Activated naive CD8-positive, alpha-beta T cell treated with anti-CD3 and anti-CD28 coated beads, Interleukin-2, amount 50 U/mL, for 16 hours (primary cell): ENCODE results near the gene NOVA1.
"Not testable (repeated sequence)": the region's sequence is repeated elsewhere in the genome, so short reads cannot be mapped to it uniquely, and the experiment has no call there.

ENCODE experiments used
- DNase-seq: peaks from one replicate; pipeline ENCODE4 v3.0.0-alpha.2; 2020; ENCODE audit warnings: low read depth, low spot score

Gene NOVA1, protein sequence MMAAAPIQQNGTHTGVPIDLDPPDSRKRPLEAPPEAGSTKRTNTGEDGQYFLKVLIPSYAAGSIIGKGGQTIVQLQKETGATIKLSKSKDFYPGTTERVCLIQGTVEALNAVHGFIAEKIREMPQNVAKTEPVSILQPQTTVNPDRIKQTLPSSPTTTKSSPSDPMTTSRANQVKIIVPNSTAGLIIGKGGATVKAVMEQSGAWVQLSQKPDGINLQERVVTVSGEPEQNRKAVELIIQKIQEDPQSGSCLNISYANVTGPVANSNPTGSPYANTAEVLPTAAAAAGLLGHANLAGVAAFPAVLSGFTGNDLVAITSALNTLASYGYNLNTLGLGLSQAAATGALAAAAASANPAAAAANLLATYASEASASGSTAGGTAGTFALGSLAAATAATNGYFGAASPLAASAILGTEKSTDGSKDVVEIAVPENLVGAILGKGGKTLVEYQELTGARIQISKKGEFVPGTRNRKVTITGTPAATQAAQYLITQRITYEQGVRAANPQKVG

DNA sequence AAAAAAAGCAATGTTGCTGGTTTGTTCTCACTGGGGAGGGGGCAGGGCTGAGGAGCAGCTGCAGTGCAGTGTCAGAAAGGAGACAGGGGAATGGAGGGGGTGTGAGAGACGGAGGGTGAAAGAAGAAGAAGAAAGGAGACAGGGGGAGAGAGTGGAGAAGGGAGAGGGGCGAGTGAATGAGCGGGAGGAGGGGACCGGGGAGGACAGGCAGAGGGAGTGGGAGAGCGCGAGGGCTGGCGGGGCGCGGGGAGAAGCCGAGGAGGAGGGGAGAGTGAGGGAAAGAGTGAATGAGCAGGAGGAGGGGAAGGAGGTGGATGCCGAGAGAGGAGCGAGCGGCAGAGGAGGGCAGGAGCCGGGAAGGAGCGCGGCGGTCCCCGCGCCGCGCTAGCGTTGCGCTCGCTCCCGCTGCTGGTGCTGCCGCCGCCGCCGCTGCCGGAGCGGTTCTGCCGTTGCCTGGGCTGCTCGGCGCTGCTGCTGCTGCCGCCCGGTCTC, at the start of gene NOVA1:
Gene NOVA1 (minus strand): TSS at position 445 of the 492 bp plus-strand sequence. CDS start 597 bp downstream, outside the sequence.
- no peak for DNase-seq

DNA sequence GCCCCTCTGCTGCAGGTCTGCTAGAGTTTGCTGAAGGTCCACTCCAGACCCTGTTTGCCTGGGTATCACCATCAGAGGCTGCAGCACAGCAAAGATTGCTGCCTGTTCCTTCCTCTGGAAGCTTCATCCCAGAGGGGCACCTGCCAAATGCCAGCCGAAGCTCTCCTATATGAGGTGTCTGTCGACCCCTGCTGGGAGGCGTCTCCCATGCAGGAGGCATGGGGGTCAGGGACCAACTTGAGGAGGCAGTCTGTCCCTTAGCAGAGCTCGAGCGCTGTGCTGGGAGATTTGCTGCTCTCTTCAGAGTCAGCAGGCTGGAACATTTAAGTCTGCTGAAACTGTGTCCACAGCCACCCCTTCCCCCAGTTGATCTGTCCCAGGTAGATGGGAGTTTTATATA, 47.2 kb upstream of the NOVA1 start:
- DNase-seq, result not testable (repeated sequence)

DNA sequence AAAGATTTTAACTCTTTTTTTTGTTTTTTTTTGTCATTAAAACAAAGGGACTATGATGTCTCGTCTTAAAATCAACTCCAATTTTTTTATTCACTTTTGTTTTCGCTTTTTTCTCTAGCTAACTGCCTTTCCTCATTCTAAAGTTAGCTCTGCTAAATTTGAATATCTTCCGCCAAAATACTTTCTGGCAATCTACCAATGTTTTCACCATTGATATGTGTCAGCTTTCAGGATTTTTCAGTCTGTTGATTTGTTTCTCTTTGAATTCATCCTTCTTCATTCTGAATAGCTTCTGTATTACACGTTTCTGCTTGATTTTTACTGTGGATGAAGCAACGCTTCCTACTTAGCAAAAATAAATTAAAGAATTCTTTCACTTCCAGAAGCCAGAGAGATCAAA, 38.7 kb upstream of the NOVA1 start:
- DNase-seq, result no peak

DNA sequence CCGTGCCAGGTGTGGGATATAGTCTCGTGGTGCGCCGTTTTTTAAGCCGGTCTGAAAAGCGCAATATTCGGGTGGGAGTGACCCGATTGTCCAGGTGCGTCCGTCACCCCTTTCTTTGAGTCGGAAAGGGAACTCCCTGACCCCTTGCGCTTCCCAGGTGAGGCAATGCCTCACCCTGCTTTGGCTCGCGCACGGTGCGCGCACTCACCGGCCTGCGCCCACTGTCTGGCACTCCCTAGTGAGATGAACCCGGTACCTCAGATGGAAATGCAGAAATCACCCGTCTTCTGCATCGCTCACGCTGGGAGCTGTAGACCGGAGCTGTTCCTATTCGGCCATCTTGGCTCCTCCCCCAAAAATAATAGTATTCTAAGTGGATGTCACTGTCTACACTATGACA, 37.1 kb upstream of the NOVA1 start:
- DNase-seq, result not testable (repeated sequence)

DNA sequence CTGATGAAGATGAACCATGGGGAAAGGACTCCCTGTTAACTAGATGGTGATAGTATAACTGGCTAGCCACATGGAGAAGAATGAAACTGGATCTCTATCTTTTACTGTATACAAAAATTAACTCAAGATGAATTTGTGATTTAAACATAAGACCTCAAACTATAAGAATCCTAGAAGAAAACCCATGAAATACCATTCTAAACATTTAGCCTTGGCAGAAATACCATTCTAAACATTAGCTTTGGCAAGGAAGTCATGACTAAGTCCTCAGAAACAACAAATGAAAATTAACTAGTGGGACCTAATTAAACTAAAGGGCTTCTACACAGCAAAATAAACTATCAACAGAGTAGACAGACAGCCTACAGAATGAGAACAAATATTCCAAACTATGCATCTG, 28.4 kb upstream of the NOVA1 start:
- DNase-seq, result no peak

DNA sequence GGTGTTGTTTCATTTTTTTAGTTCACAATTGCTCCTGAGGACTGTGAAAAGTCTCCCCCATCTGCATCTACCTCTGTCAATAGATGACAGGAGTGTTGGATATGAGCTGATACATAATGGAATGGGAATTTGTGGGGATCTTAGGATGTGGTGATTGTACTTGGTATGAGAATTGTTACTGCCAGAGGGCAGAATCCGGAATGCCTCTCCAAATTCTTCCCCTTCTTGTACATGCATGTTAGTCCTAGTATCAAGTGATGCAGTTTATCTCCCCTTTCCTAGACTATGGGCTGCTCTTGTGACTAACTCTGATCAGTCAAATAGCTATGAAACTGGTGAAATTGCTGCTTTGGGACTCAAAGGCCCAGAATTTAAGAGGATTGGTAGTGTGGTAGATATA, 24.8 kb upstream of the NOVA1 start:
- DNase-seq, result no peak

DNA sequence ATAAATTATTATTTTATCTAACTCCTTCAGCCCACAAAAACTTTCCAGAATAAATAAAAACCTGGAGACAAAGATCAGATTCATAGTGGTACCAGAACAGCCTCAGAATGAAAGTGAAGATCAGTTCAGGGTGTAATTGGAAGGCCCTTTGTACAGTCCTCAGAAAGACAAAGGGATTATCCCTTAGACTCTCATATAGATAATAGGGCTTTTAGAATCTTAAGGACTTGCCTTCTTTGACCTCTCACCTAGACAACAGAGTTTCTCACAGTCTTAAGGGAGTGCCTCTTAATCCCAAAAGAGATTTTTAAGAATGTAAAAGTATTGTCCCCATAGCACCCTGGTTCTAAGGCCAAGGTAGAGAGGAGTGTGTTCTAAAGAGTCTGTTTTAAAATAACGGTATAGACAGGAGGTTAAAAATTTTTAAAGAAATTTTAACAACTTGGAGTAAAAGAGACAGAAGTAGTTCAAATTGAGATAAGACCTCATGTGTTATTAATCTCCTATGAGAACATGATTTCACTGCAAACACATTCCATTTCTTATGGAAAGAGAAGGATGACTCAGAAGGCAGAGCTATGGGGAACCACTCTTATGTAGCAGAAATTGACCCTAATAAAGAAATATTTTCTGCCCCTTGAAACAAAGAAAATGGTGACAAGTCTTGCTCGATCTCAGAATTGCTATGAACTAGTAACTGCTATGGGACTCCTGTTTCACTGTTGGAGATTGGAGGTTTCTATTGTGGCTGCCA, 24.2 kb upstream of the NOVA1 start:
- no peak for DNase-seq

DNA sequence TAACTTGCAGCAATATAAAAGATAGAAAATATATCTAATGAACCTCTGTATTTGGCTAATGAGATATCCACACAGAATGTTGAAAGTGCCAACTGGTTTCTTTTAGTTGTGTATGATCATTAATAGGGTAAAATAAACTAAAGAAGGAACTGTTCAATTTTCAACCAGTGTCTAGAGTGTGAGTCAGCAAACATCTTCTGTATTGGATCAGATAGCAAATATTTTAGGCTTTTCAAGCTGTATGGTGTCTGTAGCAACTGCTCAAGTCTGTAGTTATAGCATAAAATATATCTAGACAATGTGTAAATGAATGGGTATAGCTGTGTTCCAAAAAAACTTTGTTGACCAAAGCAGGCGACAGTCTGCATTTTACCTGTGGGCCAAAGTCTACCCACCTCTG, 23.5 kb upstream of the NOVA1 start:
- no peak for DNase-seq

DNA sequence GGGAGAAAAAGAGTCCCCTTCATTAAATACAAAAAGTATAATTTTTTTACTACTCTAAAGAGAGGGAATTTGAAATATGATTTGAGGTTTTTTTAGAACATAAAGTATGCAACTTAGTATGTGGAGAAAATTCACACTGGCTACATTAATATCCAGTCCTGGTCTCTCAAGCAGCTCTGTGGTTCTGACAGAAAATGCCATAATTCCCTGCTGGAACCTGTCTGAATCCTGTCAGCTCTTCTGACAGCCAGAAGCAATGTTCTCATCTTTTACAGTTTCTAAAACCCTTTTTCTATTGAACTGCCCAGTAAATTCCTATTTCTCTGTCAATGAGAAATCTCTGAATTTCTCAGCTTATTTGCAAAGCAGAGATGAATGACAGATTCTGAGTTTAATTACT, 13.4 kb upstream of the NOVA1 start:
- no peak for DNase-seq

DNA sequence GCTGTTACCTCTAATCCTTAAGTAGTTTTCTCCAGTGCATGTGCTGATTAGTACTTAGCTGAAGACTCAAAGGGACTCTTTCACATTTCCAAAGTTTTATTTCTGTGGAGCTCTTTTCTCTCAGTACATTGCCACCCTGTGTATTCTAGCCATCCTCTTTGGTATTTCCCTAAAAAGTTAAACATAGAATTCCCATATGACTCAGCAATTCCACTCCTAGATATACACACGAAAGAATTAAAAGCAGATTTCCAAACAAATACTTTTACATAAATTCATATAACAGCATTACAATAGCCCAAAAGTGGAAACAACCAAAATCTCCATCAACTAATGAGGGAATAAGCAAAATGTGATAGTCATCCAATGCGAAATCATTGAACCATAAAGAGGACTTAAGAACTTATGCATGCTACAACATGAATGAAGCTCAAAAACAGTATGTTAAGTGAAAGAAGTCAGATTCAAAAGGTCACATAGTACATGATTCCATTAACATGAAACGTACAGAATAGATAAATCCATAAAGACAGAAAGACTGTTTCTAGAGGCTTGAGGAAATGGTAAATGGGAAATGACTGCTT, 9.0 kb upstream of the NOVA1 start:
- no peak for DNase-seq

DNA sequence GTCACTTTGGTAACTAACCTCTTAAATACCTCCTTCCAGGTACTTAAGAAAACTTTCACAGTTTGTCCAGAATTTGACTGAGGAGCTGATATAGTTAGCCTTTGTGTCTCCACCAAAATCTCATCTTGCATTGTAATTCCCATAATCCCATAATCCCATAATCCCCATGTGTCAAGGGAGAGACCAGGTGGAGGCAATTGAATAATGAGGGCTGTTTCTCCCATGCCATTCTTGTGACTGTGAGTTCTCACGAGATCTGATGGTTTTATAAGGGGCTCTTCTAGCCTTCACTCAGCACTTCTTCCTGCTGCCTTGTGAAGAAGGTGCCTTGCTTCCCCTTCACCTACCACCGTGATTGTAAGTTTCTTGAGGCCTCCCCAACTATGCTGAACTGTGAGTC, 7.8 kb upstream of the NOVA1 start:
- no peak for DNase-seq

DNA sequence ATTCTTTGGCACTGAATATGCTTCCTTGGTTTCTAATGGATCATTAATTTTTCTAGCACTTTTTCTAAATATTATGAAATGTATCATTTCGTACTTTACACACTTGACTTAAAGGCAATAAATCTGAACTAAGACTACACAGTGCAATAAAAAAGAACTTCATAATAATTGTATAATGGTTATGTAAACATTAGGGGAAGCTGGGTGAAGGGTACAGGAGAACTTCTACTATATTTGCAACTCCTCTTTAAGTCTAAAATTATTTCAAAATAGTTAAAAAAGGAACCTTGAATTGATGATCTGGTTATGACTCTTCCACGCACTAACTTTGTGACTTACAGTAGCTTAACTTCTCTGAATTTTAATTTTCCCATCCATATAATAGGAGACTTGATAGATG, 5.1 kb upstream of the NOVA1 start:
- no peak for DNase-seq

DNA sequence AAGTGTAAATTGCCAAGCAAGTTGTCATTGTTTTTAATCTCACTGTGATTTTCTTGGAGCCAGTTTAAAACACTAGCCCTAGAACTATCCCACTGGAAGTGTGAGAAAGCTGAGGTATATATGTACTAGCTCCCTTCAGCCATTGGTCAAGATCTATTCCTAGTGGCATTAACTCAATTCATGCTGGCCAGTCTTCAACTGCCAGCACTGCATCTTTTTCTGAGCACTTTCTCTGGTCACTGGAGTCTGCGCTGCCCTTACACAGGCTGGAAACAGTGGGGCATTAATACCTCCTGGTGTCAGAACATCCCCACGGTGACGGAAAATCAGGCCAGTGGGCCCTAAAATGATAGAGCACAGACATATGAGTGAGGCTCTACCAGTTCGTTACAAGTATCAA, 4.0 kb upstream of the NOVA1 start:
- no peak for DNase-seq

DNA sequence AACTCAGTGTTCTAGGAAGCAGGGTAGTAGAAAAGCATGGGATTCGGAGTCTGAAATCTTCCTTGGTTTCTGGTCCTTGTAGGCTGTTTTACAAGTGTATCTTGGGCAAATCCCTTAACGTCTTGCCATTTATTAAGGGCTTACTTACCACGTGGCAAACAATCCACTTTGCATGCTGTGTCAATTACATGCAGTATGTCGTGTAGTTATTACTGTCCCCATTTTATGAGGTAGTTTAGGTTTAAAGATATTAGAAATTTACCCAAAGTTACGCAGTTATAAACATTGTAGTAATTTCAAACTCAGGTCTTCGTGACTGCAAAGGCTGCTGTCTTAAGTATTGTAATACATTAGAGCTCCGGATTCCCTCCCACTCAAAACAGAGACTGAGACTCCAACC, 1.5 kb upstream of the NOVA1 start:
- DNase-seq, result no peak

DNA sequence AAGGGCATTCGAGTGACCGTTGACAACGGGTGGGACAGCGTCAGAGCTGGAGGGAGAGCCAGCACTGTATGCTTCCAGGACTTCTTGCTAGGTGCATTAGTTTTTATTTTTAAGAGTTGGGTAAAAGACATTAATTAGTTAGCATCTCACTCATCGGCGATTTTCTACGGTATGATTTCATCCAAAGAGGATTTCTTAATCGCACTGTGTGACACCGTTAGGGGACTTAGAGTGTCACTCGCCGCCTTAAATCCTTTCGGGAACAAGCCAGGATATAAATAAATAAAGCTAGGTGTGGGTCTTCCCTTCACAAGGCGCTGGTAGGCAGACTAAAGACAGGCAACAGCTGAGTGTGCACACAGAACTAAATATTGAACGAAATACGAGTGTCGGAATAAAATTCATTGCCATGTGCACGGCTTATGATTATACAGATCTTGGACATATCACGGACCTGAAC, 869 bp upstream of the NOVA1 start:
- DNase-seq, result no peak

DNA sequence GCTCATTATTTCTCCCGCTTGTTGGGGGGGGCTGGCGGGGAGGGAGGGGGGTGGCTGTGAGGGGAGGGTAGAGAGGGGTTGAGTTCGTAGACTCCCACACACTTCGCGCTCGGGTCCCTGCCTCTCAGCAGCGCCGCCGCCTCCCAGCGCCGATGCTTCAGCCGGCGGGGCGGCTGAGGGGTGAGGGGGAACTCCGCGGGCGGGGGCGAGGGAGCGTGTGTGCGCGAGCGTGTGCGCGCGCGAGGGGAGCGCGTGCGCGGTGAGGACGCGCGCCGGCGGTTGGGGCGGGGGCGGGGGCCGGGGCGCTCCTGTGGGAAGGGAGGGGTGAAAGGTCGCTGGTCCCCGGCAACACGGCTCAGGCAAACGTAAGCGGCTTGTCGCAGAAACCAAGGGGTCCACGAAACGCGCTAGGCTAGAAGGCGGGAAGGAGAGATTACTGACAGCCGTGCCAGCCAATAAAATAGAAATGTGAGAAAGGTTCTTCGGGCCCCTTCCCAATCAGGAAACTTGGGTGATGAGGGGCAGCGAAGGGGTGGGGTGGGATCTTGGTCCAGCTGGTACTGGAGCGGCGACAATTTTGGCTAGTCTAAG, 343 bp upstream of the NOVA1 start:
- DNase-seq, result no peak

DNA sequence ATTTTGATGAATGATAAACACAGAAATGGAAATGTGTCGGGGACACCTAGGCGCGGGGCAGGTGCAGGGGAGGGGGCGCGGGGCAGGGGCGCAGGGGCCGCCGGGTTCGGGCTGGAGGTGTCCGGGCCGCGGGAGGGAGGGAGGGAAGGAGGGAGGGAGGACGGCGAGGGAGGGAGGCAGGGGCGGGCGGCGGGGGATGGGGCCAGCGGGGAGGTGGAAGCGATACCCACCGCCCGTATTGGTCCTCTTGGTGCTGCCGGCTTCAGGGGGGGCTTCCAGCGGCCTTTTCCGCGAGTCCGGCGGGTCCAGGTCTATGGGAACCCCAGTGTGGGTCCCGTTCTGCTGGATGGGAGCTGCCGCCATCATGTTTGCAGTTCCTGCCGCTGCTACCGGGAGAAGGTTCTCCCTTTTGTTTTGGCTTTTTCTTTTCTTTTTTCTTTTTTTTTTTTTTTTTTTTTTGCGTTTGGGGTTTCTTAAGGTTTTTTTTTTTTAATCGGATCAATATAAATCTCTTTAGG, 703 bp downstream of the NOVA1 start:
- no peak for DNase-seq

DNA sequence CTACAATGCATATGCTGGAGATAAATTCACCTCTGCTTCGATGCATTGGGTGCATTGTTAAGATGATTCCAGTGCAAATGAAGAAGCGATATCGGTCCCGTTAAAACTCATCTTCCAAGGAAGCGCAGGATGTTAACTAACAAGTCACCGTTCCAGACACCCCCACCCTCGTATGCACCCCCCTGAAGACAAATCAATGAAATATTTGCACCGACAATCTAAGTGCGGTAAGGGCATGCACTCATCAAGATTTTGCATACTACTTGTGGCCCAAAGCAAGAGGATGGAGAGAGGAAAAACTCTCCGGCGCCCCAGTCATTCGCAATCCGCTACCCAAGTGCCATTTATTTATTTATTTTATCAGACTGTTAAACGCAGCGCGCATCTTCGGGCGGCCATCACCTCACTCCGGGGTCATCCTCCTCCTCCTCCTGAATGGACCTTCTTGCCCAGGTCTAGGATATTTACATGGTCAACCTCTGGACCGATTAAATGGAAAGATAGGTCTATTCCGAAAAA, 1.2 kb downstream of the NOVA1 start:
- DNase-seq, result no peak

DNA sequence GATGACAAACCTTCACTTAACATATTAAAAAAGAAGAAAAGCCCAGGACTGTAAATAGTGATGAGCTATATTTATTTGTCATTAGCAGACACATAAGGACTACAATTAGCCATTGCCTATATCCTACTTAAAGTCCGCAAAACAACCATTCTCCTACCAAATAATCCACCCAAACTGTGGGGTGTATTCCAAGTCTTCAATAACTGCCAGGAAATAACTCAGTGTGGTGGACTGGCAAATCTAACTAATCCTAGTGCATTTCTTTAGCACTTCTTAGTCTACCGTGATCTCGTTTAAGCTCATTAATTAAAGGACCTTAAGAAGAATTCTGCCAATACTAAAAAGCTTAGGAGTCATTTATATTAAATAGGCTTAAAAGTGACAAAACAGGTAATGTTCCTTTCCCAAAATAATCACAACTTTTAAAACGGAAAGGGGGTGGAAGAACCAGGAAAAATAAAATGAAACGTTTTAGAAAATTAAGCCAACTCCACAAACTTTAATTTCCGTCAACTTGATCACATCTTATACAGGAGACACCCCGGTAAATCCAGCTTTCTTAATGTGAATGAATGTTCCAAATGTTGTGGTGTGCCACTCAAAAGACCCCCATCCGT, 1.8 kb downstream of the NOVA1 start:
- no peak for DNase-seq

DNA sequence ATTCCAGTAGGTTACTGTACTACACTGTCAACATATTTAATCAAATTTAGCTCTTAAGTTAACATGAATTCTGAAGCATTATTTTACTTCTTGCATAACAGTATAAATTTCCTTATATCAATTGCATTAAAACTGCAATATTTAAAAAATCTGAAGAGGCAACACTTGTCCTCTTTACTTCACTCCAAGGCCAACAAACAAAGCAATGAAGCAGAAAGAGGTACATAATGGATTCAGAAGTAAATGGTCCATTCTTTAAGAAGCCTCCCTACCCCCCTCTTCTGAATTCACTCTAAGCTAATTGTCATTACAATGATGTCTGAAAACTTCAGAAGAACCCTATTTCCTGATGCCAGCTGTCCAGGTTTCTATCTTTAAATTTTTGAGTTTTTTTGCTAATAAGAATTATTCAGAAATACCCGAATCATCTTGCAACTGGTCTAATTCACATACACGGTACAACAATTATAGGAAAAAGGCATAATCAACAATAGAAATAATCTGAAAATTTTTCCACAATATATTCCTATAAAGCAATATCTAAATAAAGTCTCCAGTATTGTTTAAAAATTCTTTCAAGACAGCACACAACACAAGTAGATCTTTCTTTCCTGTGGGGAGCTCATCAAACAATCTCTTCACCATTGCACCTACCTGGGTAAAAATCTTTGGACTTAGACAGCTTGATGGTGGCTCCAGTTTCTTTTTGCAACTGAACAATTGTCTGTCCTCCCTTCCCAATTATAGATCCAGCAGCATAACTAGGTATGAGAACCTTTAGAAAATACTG, 2.9 kb downstream of the NOVA1 start:
- no peak for DNase-seq
